CD1c-positive myeloid dendritic cell (primary cell): Measurements from ENCODE around the gene MAP3K5.
"Not testable (repeated sequence)": the region's sequence is repeated elsewhere in the genome, so short reads cannot be mapped to it uniquely, and the experiment has no call there.

Source experiments
- DNase-seq: peaks from one replicate; pipeline ENCODE4 v3.0.0-alpha.2; 2016; ENCODE audit errors: extremely low spot score

Gene MAP3K5

DNA sequence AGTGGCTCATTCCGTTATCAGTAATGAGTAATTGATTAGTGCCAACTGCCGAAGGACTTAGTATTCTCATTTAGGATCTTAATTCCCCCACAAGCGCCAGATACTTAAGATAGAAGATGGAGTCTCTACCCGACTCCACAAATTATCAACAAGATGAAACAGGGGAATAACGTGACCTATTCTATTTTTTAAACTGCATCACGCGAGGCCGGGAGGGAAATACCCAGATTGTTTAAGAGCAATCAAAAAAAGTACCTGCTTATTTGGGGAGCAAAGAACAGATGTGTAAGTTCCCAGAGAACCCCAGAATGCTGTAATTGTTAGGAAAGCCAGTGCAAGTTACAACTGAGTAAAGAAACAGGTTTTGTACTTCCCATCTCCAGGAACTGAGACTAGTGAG lies 1.1 kb upstream of the MAP3K5 start:
- peak; percentile 34 for DNase-seq

DNA sequence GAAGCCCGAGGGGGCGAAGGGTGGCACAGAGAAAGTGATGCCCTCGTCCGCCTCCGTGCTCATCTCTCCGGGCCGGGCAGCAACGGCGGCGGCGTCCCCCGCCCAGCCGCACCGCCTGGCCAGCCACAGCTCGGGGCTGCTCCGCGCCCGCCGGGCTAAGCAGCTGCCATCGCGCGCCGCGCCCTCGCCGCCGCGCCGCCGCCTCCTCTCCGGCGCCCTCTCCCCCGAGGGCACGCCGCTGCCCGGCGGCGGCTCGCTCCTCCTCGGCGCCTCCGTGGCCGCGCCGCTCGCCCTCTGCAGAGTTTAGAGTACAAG lies 225 bp downstream of the MAP3K5 start:
- DNase-seq = no peak

GRCh38 chr6:136791296-136792094 lies 782 bp downstream of the MAP3K5 start:
- DNase-seq = peak; percentile 55

GRCh38 chr6:136790411-136791295 lies 1.6 kb downstream of the MAP3K5 start:
- DNase-seq = no peak

DNA sequence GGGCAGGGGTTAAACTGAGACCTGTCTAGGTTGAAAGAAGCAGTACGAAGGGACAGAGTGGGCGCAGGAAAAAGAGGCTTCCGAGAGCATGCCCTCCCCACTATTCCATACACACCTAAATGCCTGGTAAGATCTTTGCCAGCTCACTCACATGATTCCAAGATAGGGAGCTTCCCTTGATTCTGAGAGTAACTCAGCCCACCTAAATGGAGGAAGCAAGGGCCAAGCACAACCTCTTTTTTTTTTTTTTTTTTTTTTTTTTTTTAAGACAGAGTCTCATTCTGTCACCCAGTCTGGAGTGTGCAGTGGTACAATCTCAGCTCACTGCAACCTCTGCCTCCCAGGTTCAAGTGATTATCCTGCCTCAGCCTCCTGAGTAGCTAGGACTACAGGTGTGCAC lies 2.8 kb downstream of the MAP3K5 start:
- DNase-seq = not testable (repeated sequence)

- DNase-seq = peak; percentile 59
Measured at GRCh38 chr6:136788069-136788902, 4.0 kb downstream of the MAP3K5 start.

- DNase-seq = no peak
Measured at GRCh38 chr6:136787726-136788068, 4.6 kb downstream of the MAP3K5 start.

GRCh38 chr6:136786658-136787057 lies 5.6 kb downstream of the MAP3K5 start:
- peak; percentile 31 for DNase-seq

DNA sequence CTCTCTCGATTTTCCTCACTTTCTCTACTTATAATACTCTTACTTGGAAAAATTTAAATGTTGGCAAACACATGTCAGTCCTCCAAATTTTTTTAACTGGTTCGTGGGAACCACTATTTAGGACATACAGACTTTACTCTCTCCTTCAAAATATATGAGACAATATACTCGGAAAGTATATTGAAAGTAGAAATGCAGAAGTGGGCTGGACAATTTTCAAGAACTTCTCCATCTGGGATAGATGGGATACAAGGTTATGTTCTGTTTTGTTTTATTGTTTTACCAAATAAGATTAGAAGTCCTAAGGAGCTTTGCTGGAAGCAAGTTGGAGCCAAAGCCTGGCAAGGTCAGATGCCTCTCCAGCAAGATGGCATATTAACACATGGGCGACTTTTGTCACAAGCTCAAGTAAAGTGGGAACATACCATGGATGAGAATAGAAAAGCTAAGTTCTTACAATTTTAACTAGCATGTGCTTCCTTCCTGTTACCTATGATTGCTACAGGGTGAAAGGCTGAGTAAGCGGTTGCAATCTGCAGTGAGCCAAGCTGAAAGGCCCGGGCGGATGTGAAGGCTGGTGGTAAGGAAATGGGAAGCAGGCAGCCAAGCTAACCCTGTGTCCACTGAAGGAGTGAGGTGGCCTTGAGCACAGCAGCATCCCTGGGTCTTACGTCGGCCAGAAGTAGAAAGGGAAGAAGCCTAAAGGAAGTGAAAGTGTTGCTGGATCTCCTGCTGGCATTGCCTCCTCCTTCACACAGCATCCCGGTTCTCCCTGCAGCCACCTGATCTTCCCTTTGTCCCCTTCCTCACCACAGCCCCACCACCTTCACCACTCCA lies 7.1 kb downstream of the MAP3K5 start:
- DNase-seq = peak; percentile 91

GRCh38 chr6:136784271-136784664 lies 8.0 kb downstream of the MAP3K5 start:
- no peak for DNase-seq

GRCh38 chr6:136783495-136784270 lies 8.6 kb downstream of the MAP3K5 start:
- DNase-seq = peak; percentile 90

GRCh38 chr6:136783021-136783420 lies 9.3 kb downstream of the MAP3K5 start:
- DNase-seq = no peak

DNA sequence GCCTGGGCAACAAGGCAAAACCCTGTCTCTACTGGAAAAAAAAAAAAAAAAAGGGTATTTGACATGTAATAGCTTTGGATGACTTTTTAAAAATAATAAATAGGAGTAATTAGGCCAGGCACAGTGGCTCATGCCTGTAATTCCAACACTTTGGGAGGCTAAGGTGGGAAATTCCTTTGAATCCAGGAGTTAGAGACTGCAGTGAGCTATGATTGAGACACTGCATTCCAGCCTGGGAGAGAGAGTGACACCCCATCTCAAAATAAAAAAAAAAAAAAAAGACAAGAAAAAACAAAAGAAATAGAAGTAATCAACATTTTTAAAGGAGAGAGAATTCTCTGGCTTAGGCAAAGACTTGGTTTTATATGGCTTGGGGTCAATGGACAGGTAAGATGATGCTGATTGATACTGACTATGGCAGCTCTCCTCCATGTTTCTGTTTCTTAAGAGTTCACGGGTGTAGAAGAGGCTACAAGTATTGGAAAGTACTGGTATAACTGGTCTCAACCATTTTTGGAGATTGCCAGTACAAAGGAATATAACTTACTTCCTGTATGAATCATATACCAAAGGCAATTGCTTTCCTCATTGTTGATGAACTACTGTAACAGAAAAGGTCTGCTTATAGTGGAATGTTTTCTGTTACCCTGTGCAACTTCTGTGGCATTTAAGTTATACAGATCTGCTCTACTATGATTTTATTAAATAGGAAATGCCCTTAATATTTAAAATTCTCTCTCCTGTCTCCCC lies 10.1 kb downstream of the MAP3K5 start:
- peak; percentile 50 for DNase-seq

DNA sequence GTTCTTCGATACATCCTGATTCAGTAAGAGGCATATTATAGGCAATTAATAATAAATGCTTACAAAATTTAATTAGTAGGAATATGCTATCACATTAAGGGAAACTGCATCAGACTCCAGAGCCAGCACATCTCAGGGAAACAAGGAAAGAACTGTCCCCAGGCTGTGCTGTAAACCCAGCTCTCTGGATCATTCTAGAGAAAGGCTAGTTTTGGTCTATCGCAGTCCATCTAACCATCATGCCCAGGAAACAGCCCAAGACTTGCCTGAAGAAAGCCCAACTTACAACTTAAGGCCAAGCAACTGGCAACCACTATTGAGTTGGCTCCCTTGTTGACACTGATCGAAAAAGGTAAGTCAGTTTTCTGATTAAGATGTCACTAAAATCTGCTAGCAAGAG lies 11.3 kb downstream of the MAP3K5 start:
- DNase-seq = no peak

DNA sequence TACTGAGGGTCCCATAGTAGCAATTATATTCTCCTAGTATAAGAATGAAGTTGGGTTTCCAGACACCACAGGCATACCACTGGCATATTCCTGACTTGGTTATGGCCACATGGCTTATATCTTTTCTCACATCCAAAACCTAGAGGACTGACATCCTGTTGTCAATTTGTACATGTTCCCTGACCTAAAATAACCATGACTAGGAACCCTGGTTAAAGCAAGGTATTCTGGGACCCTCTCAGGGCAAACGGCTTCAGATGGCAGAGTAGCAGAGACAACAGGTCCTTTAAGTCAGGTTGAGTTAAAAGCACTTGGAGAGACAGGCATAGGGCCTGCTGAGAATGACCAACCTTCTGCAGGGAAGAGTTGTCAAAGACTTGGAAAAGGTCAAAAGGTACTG lies 12.6 kb downstream of the MAP3K5 start:
- no peak for DNase-seq

DNA sequence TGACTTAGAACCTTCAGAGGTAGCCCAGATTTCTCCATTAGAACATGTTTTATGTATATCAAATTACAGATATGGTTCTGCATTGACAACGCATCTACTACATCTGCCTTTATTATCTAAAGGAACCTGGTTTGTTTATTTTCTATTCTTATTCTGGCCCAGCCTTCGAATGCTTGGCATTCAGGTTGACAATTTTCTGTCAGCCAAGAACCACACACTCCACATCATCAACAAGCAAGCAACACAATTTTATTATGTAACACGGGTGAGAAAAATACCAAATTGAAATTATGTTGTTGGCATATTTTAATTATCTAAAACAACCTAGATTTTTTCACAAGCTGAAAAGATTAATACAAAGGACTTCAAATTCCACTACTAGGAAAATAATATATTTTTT lies 14.6 kb downstream of the MAP3K5 start:
- DNase-seq = no peak

DNA sequence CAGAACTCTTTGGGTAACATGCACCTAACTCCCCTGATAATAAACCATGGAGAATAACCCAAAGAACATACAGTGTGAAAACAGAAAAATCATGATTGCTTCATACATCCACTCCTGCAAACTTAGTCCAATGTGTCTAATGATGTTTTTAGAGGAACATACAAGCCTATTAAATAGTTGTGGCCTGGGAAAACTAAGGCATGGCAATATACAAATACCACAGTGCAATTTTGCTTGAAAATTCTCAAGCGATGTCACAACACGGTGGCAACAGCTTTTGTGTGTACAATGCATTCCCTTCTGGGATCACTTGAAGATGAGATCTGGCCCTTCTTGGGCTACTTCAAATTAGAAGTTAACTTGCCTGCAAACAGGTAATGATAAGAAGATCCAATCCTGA lies 16.7 kb downstream of the MAP3K5 start:
- no peak for DNase-seq

DNA sequence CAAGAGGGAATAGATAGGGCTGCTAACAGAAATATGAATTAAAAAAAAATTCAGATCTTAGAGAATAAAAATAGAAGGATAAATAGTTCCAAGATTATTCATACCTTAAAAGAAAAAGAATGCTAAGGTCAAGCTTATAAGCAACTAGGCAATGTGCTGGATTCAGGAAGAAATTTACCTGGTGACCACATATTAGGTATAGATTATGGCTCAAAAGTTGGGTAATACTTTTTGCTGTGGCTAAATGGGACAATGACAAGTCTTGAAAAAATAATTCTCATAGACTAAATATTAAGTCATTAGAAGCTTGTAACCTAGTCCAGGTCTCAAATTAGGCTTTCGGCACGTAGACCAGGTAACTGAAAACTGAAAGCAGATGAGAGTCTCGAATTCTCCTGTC lies 17.2 kb downstream of the MAP3K5 start:
- no peak for DNase-seq

DNA sequence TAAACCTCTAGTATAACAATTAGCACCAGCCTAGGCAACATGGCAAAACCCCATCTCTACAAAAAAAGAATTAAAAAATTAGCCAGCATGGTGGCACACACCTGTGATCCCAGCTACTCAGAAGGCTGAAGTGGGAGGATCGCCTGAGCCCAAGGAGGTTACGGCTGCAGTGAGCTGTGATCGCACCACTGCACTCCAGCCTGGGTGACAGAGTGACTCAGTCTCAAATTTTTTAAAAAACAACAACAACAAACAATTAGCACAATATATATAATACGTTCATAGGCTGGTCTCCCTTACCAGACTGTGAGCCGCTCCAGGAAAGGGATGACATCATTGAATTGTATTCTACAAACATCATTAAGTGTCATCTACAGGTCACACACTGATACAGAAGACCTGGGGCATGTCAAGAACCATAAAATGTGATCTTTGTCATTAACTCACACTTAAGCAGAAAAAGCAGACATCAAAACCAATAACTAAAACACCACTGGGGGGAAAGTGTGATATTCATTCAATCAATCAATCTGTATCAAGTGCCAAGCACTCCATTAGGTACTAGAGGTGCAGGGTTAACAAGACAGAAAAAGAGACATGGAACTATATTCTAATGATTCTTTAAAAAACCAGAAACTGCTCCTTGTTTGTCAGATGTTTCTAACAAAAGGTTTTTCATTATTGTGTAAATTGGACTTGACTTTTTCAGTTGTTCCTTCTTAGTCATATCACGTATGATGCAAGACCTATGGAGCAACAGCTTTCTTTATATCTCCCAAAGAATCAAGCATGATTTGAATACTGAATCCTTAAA lies 17.8 kb downstream of the MAP3K5 start:
- DNase-seq = peak; percentile 82
